HepG2 (cell line): ENCODE results near the gene DOP1B. TPM values are rescaled to one million over a fixed set of nuclear protein-coding genes. Genes with fewer than 3 reads are reported as not detected.

Source experiments
- ATF6 ChIP-seq: sonication (generic); formaldehyde crosslinking; conservative IDR thresholded peaks from 2 replicates; pipeline ENCODE4 v1.4.0; 2020; ENCODE audit warnings: missing genetic modification reagents
- CBX1 ChIP-seq: IDR thresholded peaks from one replicate; pipeline ENCODE4 v1.6.1; 2016; ENCODE audit warnings: antibody characterized with exemption, low read depth
- CREB1 ChIP-seq, 2 experiments: fragments of 450-650 bp in 1 of 2; IDR thresholded peaks; 2 replicates each; pipeline ENCODE4 v1.6.1; 2016 to 2017; ENCODE audit warnings: control low read depth in 1 of 2, mild to moderate bottlenecking in 1 of 2, missing compliant biosample characterization in 1 of 2, missing genetic modification characterization in 1 of 2
- FOXA3 ChIP-seq: IDR thresholded peaks from 2 replicates; pipeline ENCODE4 v1.6.1; 2016; ENCODE audit warnings: missing genetic modification reagents, missing compliant biosample characterization
- LRRFIP1 ChIP-seq: sonication (generic); formaldehyde crosslinking; conservative IDR thresholded peaks from 2 replicates; pipeline ENCODE4 v1.4.0; 2020; ENCODE audit warnings: missing genetic modification reagents
- MEIS2 ChIP-seq: sonication (generic); formaldehyde crosslinking; IDR thresholded peaks from 2 replicates; pipeline ENCODE4 v1.9.0; 2021; ENCODE audit warnings: mild to moderate bottlenecking, missing genetic modification reagents
- MXI1 ChIP-seq: IDR thresholded peaks from 3 replicates; pipeline ENCODE4 v1.6.1; 2012; ENCODE audit warnings: low read depth, low read length, inconsistent platforms, borderline replicate concordance
- PAX8 ChIP-seq: sonication (generic); formaldehyde crosslinking; IDR thresholded peaks from 2 replicates; pipeline ENCODE4 v1.8.0; 2022; ENCODE audit warnings: mild to moderate bottlenecking, missing genetic modification reagents, borderline replicate concordance
- PBX3 ChIP-seq: sonication (generic); formaldehyde crosslinking; IDR thresholded peaks from 2 replicates; pipeline ENCODE4 v1.8.1; 2023; ENCODE audit warnings: missing genetic modification reagents, inconsistent platforms, borderline replicate concordance
- PLSCR1 ChIP-seq: sonication (generic); formaldehyde crosslinking; IDR thresholded peaks from 2 replicates; pipeline ENCODE4 v1.5.0; 2020; ENCODE audit warnings: missing genetic modification reagents, mild to moderate bottlenecking, borderline replicate concordance
- STAG1 ChIP-seq: sonication (generic); formaldehyde crosslinking; IDR thresholded peaks from 2 replicates; pipeline ENCODE4 v1.4.0; 2020; ENCODE audit warnings: missing genetic modification reagents
- THYN1 ChIP-seq: sonication (generic); formaldehyde crosslinking; IDR thresholded peaks from 2 replicates; pipeline ENCODE4 v1.8.1; 2023; ENCODE audit warnings: low read depth, mild to moderate bottlenecking, moderate library complexity, missing genetic modification reagents, borderline replicate concordance
- ZFYVE20 ChIP-seq: sonication (generic); formaldehyde crosslinking; IDR thresholded peaks from 2 replicates; pipeline ENCODE4 v1.8.0; 2023; ENCODE audit warnings: low read depth, mild to moderate bottlenecking, moderate library complexity, missing genetic modification reagents, borderline replicate concordance
- ZNF263 ChIP-seq: sonication (generic); formaldehyde crosslinking; IDR thresholded peaks from 2 replicates; pipeline ENCODE4 v1.4.0; 2020; ENCODE audit warnings: missing genetic modification reagents
- ZNF354B ChIP-seq: sonication (generic); formaldehyde crosslinking; IDR thresholded peaks from 2 replicates; pipeline ENCODE4 v1.8.0; 2022; ENCODE audit warnings: mild to moderate bottlenecking, missing genetic modification reagents
- ZNF543 ChIP-seq: sonication (generic); formaldehyde crosslinking; IDR thresholded peaks from 2 replicates; pipeline ENCODE4 v1.4.0; 2020; ENCODE audit warnings: mild to moderate bottlenecking, missing genetic modification reagents
- ZNF577 ChIP-seq: sonication (generic); formaldehyde crosslinking; IDR thresholded peaks from 2 replicates; pipeline ENCODE4 v1.4.0; 2020; ENCODE audit warnings: mild to moderate bottlenecking, low read depth, missing genetic modification reagents, borderline replicate concordance
- ZNF660 ChIP-seq: sonication (generic); formaldehyde crosslinking; IDR thresholded peaks from 2 replicates; pipeline ENCODE4 v1.5.1; 2020; ENCODE audit warnings: mild to moderate bottlenecking, low read depth, missing genetic modification reagents, borderline replicate concordance
- ZNF83 ChIP-seq: sonication (generic); formaldehyde crosslinking; IDR thresholded peaks from 2 replicates; pipeline ENCODE4 v1.4.0; 2020; ENCODE audit warnings: missing genetic modification reagents, mild to moderate bottlenecking, borderline replicate concordance
- ZSCAN20 ChIP-seq: sonication (generic); formaldehyde crosslinking; IDR thresholded peaks from 2 replicates; pipeline ENCODE4 v1.4.0; 2020; ENCODE audit warnings: missing genetic modification reagents, mild to moderate bottlenecking, borderline replicate concordance
- polyA plus RNA-seq, 8 experiments: library from polyadenylated mRNA; depleted of rRNA in 3 of 8; stranded (reverse) in 7 of 8; unstranded in 1 of 8; fragments of >200 nt; fragmentation: Illumina TruSeq in 4 of 8; extraction: Trizol in 4 of 8; gene quantifications; 2 replicates each; pipeline versions ENCODE4 v1.2.1 to v1.2.3, GENCODE V29; 2011 to 2016; ENCODE audit warnings: low read depth in 4 of 8, missing spikeins in 1 of 8, mixed read lengths in 1 of 8; ENCODE audit not compliant: insufficient read depth in 1 of 8
- total RNA-seq, 5 experiments: library from RNA; depleted of rRNA; stranded (reverse); fragments of >200 nt; fragmentation: Illumina TruSeq; extraction: Trizol; gene quantifications; 2 replicates each; pipeline ENCODE4 v1.2.3, GENCODE V29; 2016; ENCODE audit warnings: low read depth in 1 of 5

DOP1B gene
- total and polyA plus RNA-seq, 2 of the 13 experiments (the other 11 are each of a cell fraction or from before 2014, with no cell fraction given), result 2.8 to 3.2 TPM

GRCh38 chr21:36156339-36156814 is 247 bp upstream of the DOP1B start (continued):
- TF ChIP-seq STAG1 (CRISPR knock-in tag), result no peak
- no peak for TF ChIP-seq ZNF577 (CRISPR knock-in tag)
- TF ChIP-seq ZNF543 (CRISPR knock-in tag), result 0 out of 2 replicates have a peak, but pooled peaks have one; percentile 34
- no peak for TF ChIP-seq ZNF263 (CRISPR knock-in tag)
- TF ChIP-seq ZNF354B (CRISPR knock-in tag), result no peak
- TF ChIP-seq MXI1, result 0 out of 3 replicates have a peak, but pooled peaks have one; percentile 13
- TF ChIP-seq LRRFIP1 (CRISPR knock-in tag), result no peak
- no peak for TF ChIP-seq ZNF83 (CRISPR knock-in tag)
- no peak for TF ChIP-seq ZFYVE20 (CRISPR knock-in tag)
- no peak for TF ChIP-seq THYN1 (CRISPR knock-in tag)
- TF ChIP-seq PLSCR1 (CRISPR knock-in tag), result no peak
- TF ChIP-seq FOXA3, result no peak
- TF ChIP-seq PBX3 (CRISPR knock-in tag), result no peak
- TF ChIP-seq PAX8 (CRISPR knock-in tag), result peak; percentile 22; the same call in 1 of the 2 replicates
- TF ChIP-seq CBX1, result no peak
- TF ChIP-seq MEIS2 (CRISPR knock-in tag), result no peak
- TF ChIP-seq CREB1 (IDR thresholded peaks at IDR 0.05), result no peak
- no peak for TF ChIP-seq CREB1 (CRISPR knock-in tag; IDR thresholded peaks at IDR 0.05)
- no peak for TF ChIP-seq ATF6 (CRISPR knock-in tag)
- TF ChIP-seq ZSCAN20 (CRISPR knock-in tag), result no peak
- no peak for TF ChIP-seq ZNF660
